Brain microvascular endothelial cell (primary cell): ENCODE data around the gene GNAT1.

Experiments used
- DNase-seq: peaks from one replicate; pipeline ENCODE4 v3.0.0-alpha.2; 2020
- H3K27ac ChIP-seq: fragments of 250-450 bp; sonication (Bioruptor Pico); 2 replicates; pipeline ENCODE4 v1.5.1; 2020; ENCODE audit warnings: mild to moderate bottlenecking, moderate library complexity
- H3K27me3 ChIP-seq: fragments of 250-450 bp; sonication (Bioruptor Pico); replicated peaks from 2 replicates; pipeline ENCODE4 v1.5.1; 2020; ENCODE audit warnings: mild to moderate bottlenecking
- H3K36me3 ChIP-seq: fragments of 250-450 bp; sonication (Bioruptor Pico); replicated peaks from 2 replicates; pipeline ENCODE4 v1.5.1; 2020; ENCODE audit warnings: mild to moderate bottlenecking
- H3K4me3 ChIP-seq: 2 replicates; pipeline ENCODE4 v1.5.1; 2011; ENCODE audit warnings: low read depth, mild to moderate bottlenecking, control low read depth, low read length, moderate library complexity
- in situ Hi-C: cut with HindIII; loops from 2 replicates; pipeline ENCODE4 v1.10.0; 2017; ENCODE audit warnings: low sequenced_read_pairs, low pct_ligation_motif_present
- TF ChIP-seq, protein P1 (sequence below): IDR thresholded peaks from 2 replicates; pipeline ENCODE4 v1.5.1; 2011; ENCODE audit warnings: low read depth, mild to moderate bottlenecking, moderate library complexity, low read length, control low read depth, inconsistent platforms; ENCODE audit errors: missing control alignments

The GNAT1 gene

DNA sequence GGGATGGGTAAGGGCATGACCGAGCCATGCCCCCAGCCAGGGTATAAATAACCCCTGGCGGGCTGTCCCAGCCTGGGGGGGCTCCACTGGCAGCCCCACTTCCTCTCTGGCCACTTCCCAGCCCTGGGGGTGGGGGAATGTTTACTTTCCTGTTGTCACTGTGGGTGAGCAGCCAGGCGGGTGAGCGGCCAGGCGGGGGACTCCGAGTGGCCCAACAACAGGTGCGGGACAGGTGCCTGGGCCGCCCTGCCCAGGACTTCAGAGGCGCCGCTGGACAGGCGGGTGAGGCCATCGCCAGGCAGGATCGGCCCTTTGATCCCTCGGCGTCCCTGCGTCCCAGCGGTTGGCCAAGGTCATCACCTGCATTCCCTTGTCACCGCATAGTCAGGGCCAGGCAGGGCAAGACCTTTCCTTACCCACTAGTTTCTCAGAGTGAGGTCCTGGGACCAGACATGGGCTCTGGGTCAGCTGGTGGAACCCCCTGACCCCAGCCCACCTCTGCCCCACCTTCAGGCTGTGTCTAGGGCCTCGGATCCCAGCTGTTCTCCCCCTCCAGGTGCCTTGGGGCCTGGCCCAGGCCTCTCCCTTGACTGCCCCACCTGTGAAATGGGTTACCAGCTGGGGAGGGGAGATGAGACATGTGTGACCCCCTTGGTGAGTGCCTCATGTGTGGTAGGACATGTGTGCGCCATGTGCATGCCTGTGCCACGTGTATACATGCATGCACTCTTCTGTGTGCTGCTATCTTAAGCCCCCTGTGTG, 19.7 kb upstream of the GNAT1 start:
- Histone ChIP-seq H3K4me3 (no peak overlapping the region), H3K27ac (no peak overlapping the region), H3K36me3 (no peaks in the 10 kb centered on the region), H3K27me3 (no peaks in the 10 kb centered on the region)
- in situ Hi-C loops: no loop called here
- DNase-seq: no peak
- TF ChIP-seq, protein P1, sequence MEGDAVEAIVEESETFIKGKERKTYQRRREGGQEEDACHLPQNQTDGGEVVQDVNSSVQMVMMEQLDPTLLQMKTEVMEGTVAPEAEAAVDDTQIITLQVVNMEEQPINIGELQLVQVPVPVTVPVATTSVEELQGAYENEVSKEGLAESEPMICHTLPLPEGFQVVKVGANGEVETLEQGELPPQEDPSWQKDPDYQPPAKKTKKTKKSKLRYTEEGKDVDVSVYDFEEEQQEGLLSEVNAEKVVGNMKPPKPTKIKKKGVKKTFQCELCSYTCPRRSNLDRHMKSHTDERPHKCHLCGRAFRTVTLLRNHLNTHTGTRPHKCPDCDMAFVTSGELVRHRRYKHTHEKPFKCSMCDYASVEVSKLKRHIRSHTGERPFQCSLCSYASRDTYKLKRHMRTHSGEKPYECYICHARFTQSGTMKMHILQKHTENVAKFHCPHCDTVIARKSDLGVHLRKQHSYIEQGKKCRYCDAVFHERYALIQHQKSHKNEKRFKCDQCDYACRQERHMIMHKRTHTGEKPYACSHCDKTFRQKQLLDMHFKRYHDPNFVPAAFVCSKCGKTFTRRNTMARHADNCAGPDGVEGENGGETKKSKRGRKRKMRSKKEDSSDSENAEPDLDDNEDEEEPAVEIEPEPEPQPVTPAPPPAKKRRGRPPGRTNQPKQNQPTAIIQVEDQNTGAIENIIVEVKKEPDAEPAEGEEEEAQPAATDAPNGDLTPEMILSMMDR: no peak

DNA sequence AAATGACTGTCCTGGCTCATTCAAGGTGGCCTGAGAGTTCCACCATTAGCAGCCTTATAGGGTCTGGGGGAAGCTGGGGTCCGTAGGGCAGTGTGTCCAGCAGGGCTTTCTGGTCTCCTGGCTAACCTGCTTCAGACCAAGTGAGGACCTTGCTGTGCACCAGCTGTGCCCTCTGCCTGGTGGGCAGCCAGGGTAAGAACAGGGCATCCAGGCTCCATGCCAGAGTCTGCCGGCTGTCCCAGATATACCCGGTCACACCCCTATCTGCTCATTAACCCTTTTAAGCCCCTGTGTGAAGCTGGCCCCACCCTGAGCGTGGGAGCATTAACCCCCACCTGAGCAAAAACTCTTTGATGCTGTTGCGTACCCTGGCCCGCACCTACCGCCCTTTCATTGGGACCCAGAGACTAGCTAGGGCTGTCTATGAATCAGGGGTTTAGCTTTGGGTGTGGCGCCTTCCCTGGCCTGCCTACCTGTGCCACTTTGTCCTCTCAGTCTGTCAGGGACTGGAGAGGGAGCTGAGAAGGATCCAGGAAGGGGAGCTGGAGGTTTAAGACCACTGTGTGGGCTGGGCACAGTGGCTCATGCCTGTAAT, 18.7 kb upstream of the GNAT1 start:
- in situ Hi-C loops: no loop called here
- TF ChIP-seq, protein P1: no peak
- DNase-seq: no peak
- no peaks in the 10 kb centered on the region for H3K27me3 ChIP-seq
- no peaks in the 10 kb centered on the region for H3K36me3 ChIP-seq
- no peak overlapping the region for H3K4me3 ChIP-seq
- H3K27ac ChIP-seq: no peak overlapping the region

DNA sequence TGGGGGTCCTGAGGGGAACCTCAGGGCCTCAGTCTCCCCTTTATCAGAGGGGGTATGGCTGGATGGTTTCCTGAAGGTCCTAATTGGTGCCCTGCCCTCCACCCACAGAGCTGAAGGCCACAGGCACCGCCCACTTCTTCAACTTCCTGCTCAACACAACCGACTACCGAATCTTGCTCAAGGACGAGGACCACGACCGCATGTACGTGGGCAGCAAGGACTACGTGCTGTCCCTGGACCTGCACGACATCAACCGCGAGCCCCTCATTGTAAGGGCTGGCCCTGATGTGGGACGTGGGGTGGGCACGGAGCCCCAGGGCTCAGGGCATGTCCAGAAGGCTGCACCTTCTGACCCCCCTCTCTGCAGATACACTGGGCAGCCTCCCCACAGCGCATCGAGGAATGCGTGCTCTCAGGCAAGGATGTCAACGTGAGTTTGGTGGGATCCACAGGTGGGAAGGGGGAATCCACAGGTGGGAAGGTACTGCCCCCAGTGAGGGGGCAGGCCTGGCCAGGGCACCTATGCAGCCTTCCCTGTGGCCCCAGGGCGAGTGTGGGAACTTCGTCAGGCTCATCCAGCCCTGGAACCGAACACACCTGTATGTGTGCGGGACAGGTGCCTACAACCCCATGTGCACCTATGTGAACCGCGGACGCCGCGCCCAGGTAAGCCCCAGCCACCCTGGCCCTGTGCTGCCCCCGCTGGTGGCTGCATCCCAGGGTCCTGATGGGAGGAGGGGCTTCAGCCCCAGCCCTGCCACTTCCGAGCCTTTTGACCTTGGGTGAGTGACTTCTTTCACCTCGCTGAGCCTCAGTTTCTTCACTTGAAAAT, 17.5 kb upstream of the GNAT1 start:
- TF ChIP-seq, protein P1: no peak
- in situ Hi-C loops: no loop called here
- Histone ChIP-seq H3K27ac (no peak overlapping the region), H3K36me3 (no peaks in the 10 kb centered on the region), H3K27me3 (no peaks in the 10 kb centered on the region), H3K4me3 (no peak overlapping the region)
- no peak for DNase-seq

DNA sequence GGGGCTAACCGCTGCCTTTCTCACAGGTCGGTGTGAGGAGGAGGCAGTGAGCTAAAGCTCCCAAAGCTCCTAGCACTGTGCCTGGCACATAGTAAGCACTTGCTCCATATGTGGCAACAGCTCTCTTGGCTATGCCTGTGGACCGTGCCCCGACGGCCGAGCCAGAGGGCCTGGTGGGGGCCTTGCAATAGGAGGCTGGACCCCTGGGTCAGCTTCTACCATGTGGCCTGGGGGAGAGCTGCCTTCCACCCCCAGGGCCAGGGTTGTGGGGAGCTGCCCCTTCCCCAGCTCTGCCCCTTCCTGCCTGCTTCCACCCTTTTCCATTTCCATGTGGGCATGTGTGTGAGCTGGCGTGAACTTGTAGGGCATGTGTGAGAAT, 16.9 kb upstream of the GNAT1 start:
- H3K36me3 ChIP-seq: no peaks in the 10 kb centered on the region
- TF ChIP-seq, protein P1: no peak
- no peak for DNase-seq

DNA sequence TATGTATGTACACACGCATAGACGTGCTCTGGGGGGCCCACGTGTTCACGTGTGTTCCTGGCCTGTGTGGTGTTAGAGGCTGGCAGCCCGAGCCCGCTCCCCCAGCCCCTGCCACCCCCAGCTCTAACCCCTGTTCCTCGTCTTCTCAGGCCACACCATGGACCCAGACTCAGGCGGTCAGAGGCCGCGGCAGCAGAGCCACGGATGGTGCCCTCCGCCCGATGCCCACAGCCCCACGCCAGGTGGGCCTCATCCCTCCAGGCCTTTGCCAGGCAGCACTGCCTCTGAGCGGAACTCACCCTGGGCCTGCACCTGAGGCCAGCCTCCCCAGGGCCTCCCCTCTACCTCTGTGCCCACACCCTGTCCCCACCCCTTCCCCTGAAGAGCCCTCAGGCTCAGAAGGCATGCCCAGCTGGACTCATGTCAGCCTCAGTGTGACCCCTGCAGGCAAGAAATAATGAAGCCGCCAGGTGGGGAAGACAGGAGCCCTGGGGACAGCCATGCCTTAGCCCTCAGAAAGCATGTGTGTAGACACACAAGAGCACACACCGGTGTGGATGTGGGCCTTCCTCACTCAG, 16.4 kb upstream of the GNAT1 start:
- in situ Hi-C loops: no loop called here
- Histone ChIP-seq H3K27ac (no peak overlapping the region), H3K27me3 (no peaks in the 10 kb centered on the region), H3K4me3 (no peak overlapping the region), H3K36me3 (no peaks in the 10 kb centered on the region)
- TF ChIP-seq, protein P1: no peak
- DNase-seq: no peak

More for the DNA sequence above, 16.9 kb upstream of the GNAT1 start:
- Histone ChIP-seq H3K27ac (no peak overlapping the region), H3K4me3 (no peak overlapping the region), H3K27me3 (no peaks in the 10 kb centered on the region)
- in situ Hi-C loops: no loop called here
